Esophagus muscularis mucosa (tissue), 3 donors: ENCODE data around the gene PRDX6.

Source experiments
- POLR2A ChIP-seq: fragments of 450-650 bp; IDR thresholded peaks from one replicate; pipeline ENCODE4 v1.6.1; 2017; ENCODE audit warnings: antibody characterized with exemption, moderate library complexity, mild to moderate bottlenecking, low read depth
- TF ChIP-seq, protein P1 (sequence below), 3 experiments: fragments of 200-600 bp in 2 of 3; fragments of 450-650 bp in 1 of 3; sonication (generic) in 2 of 3; IDR thresholded peaks; one replicate each; pipeline ENCODE4 v1.5.1; 2017 to 2019; ENCODE audit warnings: antibody characterized with exemption in 3 of 3, mild to moderate bottlenecking in 2 of 3, moderate library complexity in 1 of 3

DNA sequence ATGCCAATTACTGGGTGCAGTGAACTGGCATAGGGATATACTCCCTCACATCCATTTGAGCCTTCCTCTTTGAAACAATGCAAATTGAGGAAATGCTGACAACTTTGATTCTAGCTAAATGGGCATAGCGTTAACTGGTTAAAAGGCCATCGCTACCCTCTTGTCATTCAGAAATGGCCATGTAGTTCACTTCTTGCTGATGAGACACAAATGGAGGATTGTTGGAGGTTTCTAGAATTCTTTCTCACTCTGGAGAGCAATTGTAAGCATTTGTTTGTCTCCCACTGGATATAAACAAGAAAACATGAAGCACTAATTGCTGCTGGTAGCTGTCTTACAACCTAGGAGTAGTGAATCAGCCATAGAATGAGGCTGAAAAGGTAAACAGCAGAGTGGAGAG, 14.4 kb downstream of the PRDX6 start:
- TF ChIP-seq, protein P1, sequence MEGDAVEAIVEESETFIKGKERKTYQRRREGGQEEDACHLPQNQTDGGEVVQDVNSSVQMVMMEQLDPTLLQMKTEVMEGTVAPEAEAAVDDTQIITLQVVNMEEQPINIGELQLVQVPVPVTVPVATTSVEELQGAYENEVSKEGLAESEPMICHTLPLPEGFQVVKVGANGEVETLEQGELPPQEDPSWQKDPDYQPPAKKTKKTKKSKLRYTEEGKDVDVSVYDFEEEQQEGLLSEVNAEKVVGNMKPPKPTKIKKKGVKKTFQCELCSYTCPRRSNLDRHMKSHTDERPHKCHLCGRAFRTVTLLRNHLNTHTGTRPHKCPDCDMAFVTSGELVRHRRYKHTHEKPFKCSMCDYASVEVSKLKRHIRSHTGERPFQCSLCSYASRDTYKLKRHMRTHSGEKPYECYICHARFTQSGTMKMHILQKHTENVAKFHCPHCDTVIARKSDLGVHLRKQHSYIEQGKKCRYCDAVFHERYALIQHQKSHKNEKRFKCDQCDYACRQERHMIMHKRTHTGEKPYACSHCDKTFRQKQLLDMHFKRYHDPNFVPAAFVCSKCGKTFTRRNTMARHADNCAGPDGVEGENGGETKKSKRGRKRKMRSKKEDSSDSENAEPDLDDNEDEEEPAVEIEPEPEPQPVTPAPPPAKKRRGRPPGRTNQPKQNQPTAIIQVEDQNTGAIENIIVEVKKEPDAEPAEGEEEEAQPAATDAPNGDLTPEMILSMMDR (IDR thresholded peaks at IDR 0.05), result no peak
- TF ChIP-seq POLR2A, result no peak
